Neural cell (in vitro differentiated cells): ENCODE data around the gene PRKAG2. TPM values are rescaled to one million over a fixed set of nuclear protein-coding genes. Genes with fewer than 3 reads are reported as not detected.

ENCODE experiments used
- H2AFZ ChIP-seq: fragments of 200-600, 300-800 bp; sonication (generic), shearing (Covaris generic); 2 replicates; pipeline ENCODE4 v1.6.0; 2014; ENCODE audit warnings: low read depth, mild to moderate bottlenecking, antibody characterized with exemption, low read length, moderate library complexity
- H3F3A ChIP-seq: fragments of 200-600 bp; shearing (Covaris generic); 2 replicates; pipeline ENCODE4 v1.6.1; 2016; ENCODE audit warnings: mild to moderate bottlenecking, moderate library complexity, mixed read lengths, antibody characterized with exemption, low read length; ENCODE audit not compliant: insufficient read depth, poor library complexity, severe bottlenecking
- H3K27ac ChIP-seq: fragments of 200-600, 300-800 bp; sonication (generic), shearing (Covaris generic); 2 replicates; pipeline ENCODE4 v1.5.1; 2014; ENCODE audit warnings: mild to moderate bottlenecking, low read length, moderate library complexity
- H3K27me3 ChIP-seq: fragments of 300-800, 200-600 bp; sonication (generic), shearing (Covaris generic); 2 replicates; pipeline ENCODE4 v1.6.0; 2014; ENCODE audit warnings: mild to moderate bottlenecking, low read depth, low read length, moderate library complexity; ENCODE audit not compliant: insufficient read depth
- H3K36me3 ChIP-seq: fragments of 300-800, 200-600 bp; sonication (generic), shearing (Covaris generic); 2 replicates; pipeline ENCODE4 v1.5.1; 2014; ENCODE audit warnings: mild to moderate bottlenecking, antibody characterized with exemption, low read length, moderate library complexity; ENCODE audit not compliant: insufficient read depth
- H3K4me2 ChIP-seq: fragments of 300-800, 200-600 bp; sonication (generic), shearing (Covaris generic); 2 replicates; pipeline ENCODE4 v1.6.0; 2014; ENCODE audit warnings: mild to moderate bottlenecking, low read length
- H3K4me3 ChIP-seq: fragments of 300-800, 200-600 bp; sonication (generic), shearing (Covaris generic); 2 replicates; pipeline ENCODE4 v1.5.1; 2014; ENCODE audit warnings: mild to moderate bottlenecking, low read length, moderate library complexity
- H3K79me2 ChIP-seq: fragments of 200-600 bp; shearing (Covaris generic); replicated peaks from 2 replicates; pipeline ENCODE4 v1.6.0; 2014; ENCODE audit warnings: mild to moderate bottlenecking, low read length, moderate library complexity; ENCODE audit not compliant: insufficient read depth
- H3K9ac ChIP-seq: fragments of 300-800, 200-600 bp; sonication (generic), shearing (Covaris generic); 2 replicates; pipeline ENCODE4 v1.6.1; 2016; ENCODE audit warnings: mild to moderate bottlenecking, low read length, mixed read lengths
- H3K9me2 ChIP-seq: fragments of 200-600 bp; shearing (Covaris generic); 2 replicates; pipeline ENCODE4 v1.6.1; 2016; ENCODE audit warnings: mild to moderate bottlenecking, low read length, mixed read lengths; ENCODE audit not compliant: insufficient read depth
- H3K9me3 ChIP-seq: fragments of 200-600, 300-800 bp; sonication (generic), shearing (Covaris generic); 2 replicates; pipeline ENCODE4 v1.6.1; 2016; ENCODE audit warnings: mild to moderate bottlenecking, mixed run types, low read length, moderate library complexity, mixed read lengths
- H4K20me1 ChIP-seq: fragments of 200-600 bp; shearing (Covaris generic); 2 replicates; pipeline ENCODE4 v1.6.1; 2016; ENCODE audit warnings: mild to moderate bottlenecking, mixed run types; ENCODE audit not compliant: insufficient read depth
- CTCF ChIP-seq: fragments of 450-650 bp; IDR thresholded peaks from 2 replicates; pipeline ENCODE4 v1.5.1; 2014; ENCODE audit warnings: antibody characterized with exemption, mild to moderate bottlenecking, moderate library complexity; ENCODE audit not compliant: poor library complexity, severe bottlenecking
- EP300 ChIP-seq: fragments of 450-650 bp; conservative IDR thresholded peaks from 2 replicates; pipeline ENCODE4 v1.6.1; 2014; ENCODE audit warnings: antibody characterized with exemption, mild to moderate bottlenecking, moderate library complexity; ENCODE audit not compliant: poor library complexity, severe bottlenecking
- EZH2 ChIP-seq: fragments of 200-600, 300-800 bp; shearing (Covaris generic), sonication (generic); IDR thresholded peaks from 2 replicates; pipeline ENCODE4 v1.6.1; 2014; ENCODE audit warnings: antibody characterized with exemption, low read length, borderline replicate concordance, mild to moderate bottlenecking; ENCODE audit not compliant: insufficient read depth, poor library complexity, severe bottlenecking
- MXI1 ChIP-seq: fragments of 450-650 bp; conservative IDR thresholded peaks from 2 replicates; pipeline ENCODE4 v1.6.1; 2014; ENCODE audit warnings: antibody characterized with exemption, mild to moderate bottlenecking; ENCODE audit not compliant: poor library complexity, severe bottlenecking
- POLR2AphosphoS5 ChIP-seq: IDR thresholded peaks from 2 replicates; pipeline ENCODE4 v1.6.1; 2012
- RAD21 ChIP-seq: fragments of 450-650 bp; conservative IDR thresholded peaks from 2 replicates; pipeline ENCODE4 v1.6.1; 2014; ENCODE audit warnings: antibody characterized with exemption, mild to moderate bottlenecking, moderate library complexity
- REST ChIP-seq: IDR thresholded peaks from 2 replicates; pipeline ENCODE4 v1.6.1; 2012; ENCODE audit warnings: borderline replicate concordance
- SMC3 ChIP-seq: fragments of 450-650 bp; conservative IDR thresholded peaks from 2 replicates; pipeline ENCODE4 v1.6.1; 2014; ENCODE audit warnings: antibody characterized with exemption, mild to moderate bottlenecking, moderate library complexity; ENCODE audit not compliant: poor library complexity
- TAF1 ChIP-seq: IDR thresholded peaks from 2 replicates; pipeline ENCODE4 v1.6.1; 2012; ENCODE audit warnings: low read depth
- polyA plus RNA-seq: library from polyadenylated mRNA; depleted of rRNA; stranded (reverse); fragments of >200 nt; gene quantifications from 2 replicates; pipeline ENCODE4 v1.2.3, GENCODE V29; 2014

Gene PRKAG2
- polyA plus RNA-seq, 1 donor from 2014 or later, result 22.9 TPM

- Histone ChIP-seq H3K79me2 (no peaks in the 10 kb centered on the region), H3F3A (no peaks in the 10 kb centered on the region), H3K4me3 (no peak overlapping the region), H2AFZ (no peak overlapping the region), H3K27ac (no peak overlapping the region), H3K9me2 (no peaks in the 10 kb centered on the region), H3K9ac (no peak overlapping the region), H4K20me1 (no peaks in the 10 kb centered on the region), H3K27me3 (no peaks in the 10 kb centered on the region), H3K36me3 (no peaks in the 10 kb centered on the region), H3K4me2 (no peak overlapping the region), H3K9me3 (no peaks in the 10 kb centered on the region)
- TF ChIP-seq TAF1, result no peak
- no peak for TF ChIP-seq POLR2AphosphoS5
- TF ChIP-seq RAD21, result no peak
- no peak for TF ChIP-seq EZH2
- TF ChIP-seq CTCF, result no peak
- no peak for TF ChIP-seq REST
- no peak for TF ChIP-seq EP300
- no peak for TF ChIP-seq SMC3
- TF ChIP-seq MXI1, result no peak
Measured at GRCh38 chr7:151857412-151857811, 19.5 kb downstream of the PRKAG2 start.

- Histone ChIP-seq H3K9ac (no peak overlapping the region), H3K9me3 (no peaks in the 10 kb centered on the region), H3F3A (no peaks in the 10 kb centered on the region), H4K20me1 (no peaks in the 10 kb centered on the region), H3K27me3 (no peaks in the 10 kb centered on the region), H3K36me3 (no peaks in the 10 kb centered on the region), H3K4me3 (no peak overlapping the region), H3K4me2 (no peak overlapping the region), H3K79me2 (no peaks in the 10 kb centered on the region), H3K27ac (no peak overlapping the region), H2AFZ (no peak overlapping the region), H3K9me2 (no peaks in the 10 kb centered on the region)
- TF ChIP-seq CTCF (no peak), SMC3 (no peak), EZH2 (no peak)
Measured at GRCh38 chr7:151856516-151856915, 20.4 kb downstream of the PRKAG2 start.
